Measurements from ENCODE around the gene NCBP2L. TPM values are rescaled to one million over a fixed set of nuclear protein-coding genes. Genes with fewer than 3 reads are reported as not detected.
A peak's percentile ranks its signal among the peaks of the same experiment; 100 is the strongest.

Gene NCBP2L
- not detected for total RNA-seq

DNA sequence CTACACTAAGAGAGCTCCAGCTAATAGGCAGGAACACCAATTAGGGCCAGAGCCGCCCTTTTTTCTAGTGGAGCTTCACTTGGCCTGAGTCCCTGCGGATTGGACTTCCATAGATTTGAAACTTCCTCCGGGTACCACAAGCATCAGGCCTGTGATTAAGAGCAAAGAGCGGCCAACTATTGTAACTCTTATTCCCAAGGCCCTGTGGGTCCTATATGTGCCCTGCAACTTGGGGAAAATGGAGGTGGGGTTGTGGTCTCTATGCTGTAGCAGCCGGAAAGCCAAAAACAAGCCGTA, at the start of gene NCBP2L:
Gene NCBP2L, plus strand, starts transcription at position 198 of the 297 bp plus-strand sequence. CDS start 16,488 bp downstream, outside the sequence.
- ChIA-PET POLR2A (interaction anchor here (0.7 to 1.0 kb wide), 4 partner anchors 104 to 345 kb away, joined by 3 to 4 read pairs (median 3); partner anchors contain the start of gene PRPS1), CTCF (interaction anchor here (0.6 to 6.8 kb wide), 25 partner anchors 10 to 838 kb away, joined by 3 to 149 read pairs (median 4); partner anchors contain the start of genes MID2 and PRPS1)
- Mint-ChIP-seq H3K27ac (peak within 1 kb of the TSS; percentile 86), H3K4me3 (peak within 1 kb of the TSS; percentile 77), H3K27me3 (no peaks in the 10 kb centered on the region), H3K4me1 (peaks cover 12% of the 10 kb centered on the region), H3K36me3 (ENCODE audit: low read depth) (no peaks in the 10 kb centered on the region), H3K9me3 (ENCODE audit: low read depth) (no peaks in the 10 kb centered on the region)
- intact Hi-C loops (cut with DNase I, micrococcal nuclease), result loop anchor here (1.0 to 10.0 kb wide), 15 partner anchors 35 to 883 kb away; partner anchors contain the start of genes MORC4 (in 1 of the 2) and RBM41 (in 1 of the 2)
- ATAC-seq (no peak), DNase-seq (no peak)

DNA sequence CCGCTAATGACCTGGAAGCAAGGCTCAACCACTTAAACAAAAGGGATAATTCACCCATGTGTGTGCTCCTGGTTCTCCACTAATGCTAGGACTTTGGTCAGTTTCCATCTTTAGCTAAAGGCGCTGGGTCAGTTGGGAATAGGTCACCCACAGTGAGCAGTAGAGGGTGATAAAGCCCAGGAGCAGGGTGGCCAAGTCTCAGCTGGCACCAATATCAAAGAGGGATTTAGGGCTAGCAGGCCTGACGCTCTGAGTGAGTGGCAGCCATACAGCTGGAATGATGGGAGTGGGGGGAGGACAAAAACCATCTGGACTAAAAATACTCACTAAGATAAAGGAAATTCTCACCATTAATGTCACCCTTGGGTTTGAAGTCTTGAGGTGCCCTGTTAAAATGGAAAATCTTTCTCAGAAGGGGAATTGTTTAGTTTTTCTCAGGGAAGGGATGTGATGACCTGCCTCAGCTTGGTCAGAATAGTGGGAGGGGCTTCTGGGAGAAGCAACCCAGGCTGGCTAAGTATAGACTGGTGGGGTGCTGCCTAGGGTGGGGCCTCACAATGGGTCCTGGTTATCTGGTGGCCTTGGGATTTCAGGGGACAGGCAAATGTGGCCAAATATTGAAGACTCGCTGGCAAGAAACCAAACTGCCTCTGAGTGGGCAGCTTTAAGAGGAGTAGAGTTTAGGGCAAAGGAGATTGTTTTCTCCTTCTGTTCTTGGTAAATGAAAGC, 49.0 kb upstream of the NCBP2L start:
- Mint-ChIP-seq H3K27me3 (no peaks in the 10 kb centered on the region), H3K36me3 (ENCODE audit: low read depth) (no peaks in the 10 kb centered on the region), H3K4me3 (no peak overlapping the region), H3K4me1 (peaks cover 9% of the 10 kb centered on the region), H3K27ac (no peak overlapping the region), H3K9me3 (ENCODE audit: low read depth) (no peaks in the 10 kb centered on the region)
- DNase-seq (no peak), ATAC-seq (no peak)
- ChIA-PET POLR2A (interaction anchor here (0.5 kb wide), 1 partner anchor 37 kb away, joined by 7 read pairs; no protein-coding TSS in a partner anchor), CTCF (interaction anchor here (1.2 to 1.7 kb wide), 4 partner anchors 8 to 69 kb away, joined by 4 to 6 read pairs (median 5); no protein-coding TSS in a partner anchor)
- intact Hi-C loops (cut with DNase I, micrococcal nuclease), result no loop called here

DNA sequence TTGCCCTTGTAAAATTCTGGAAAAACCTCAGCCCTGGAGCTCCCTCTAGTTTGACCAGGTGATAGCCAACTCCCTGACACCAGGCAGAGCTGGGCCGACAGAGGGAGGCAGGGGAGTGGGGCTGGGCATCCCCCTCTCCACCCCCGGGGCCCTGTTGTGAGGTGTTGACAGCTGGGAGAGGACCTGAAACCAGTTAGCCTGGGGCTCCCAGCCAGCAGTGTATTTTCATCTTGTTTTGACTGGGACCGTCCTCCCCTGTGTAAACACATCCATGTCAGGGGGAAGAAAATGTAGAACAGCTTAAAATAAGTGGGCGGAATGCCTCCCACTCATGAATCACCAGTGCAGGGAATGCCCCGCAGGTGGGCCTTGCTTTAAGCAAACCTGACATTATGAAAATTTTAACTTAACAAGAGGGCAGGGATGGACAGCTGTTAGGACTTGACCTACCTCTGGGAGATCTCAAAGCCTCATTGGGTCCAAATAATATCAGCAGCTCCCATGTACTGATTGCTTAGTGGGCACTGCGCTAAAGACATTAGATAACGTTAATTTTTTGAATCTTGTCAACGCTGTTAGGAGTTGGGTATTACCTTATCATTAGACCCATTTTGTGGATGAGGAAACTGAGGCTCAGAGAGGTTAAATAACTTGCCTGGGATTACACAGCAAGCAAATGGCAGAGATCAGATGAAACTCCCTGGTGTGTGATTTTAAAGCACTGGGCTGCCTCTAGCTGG, 47.8 kb upstream of the NCBP2L start:
- ChIA-PET POLR2A (no interaction called here), CTCF (interaction anchor here (0.8 to 1.7 kb wide), 6 partner anchors 9 to 72 kb away, joined by 3 to 6 read pairs (median 4); partner anchors contain the start of gene NCBP2L)

DNA sequence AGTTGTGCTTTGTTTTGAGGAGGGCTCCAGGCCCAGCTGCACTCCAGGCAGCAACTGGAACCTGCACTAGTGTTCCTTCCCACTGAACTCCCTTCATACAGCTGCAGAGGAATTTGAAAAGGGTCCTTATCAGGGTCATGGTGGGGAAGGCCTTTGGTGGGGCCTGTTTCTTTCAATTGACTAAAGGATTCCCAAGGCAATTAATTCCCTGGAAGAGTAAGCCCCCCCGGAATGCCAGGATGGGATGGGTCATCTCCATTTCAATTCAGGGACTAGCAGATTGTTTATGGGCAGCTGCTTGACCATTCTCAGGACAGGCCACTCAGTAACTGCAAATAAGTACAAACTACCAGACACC, 47.3 kb upstream of the NCBP2L start:
- Mint-ChIP-seq H3K4me1 (peaks cover 9% of the 10 kb centered on the region), H3K27ac (peak overlapping the region; percentile 13), H3K4me3 (no peak overlapping the region), H3K27me3 (no peaks in the 10 kb centered on the region), H3K36me3 (ENCODE audit: low read depth) (no peaks in the 10 kb centered on the region), H3K9me3 (ENCODE audit: low read depth) (no peaks in the 10 kb centered on the region)
- ChIA-PET CTCF (interaction anchor here (0.9 to 1.7 kb wide), 4 partner anchors 9 to 47 kb away, joined by 3 to 6 read pairs (median 4); partner anchors contain the start of gene NCBP2L), POLR2A (no interaction called here)
- DNase-seq (no peak), ATAC-seq (no peak)
- intact Hi-C loops (cut with DNase I, micrococcal nuclease), result no loop called here

More for the DNA sequence above, 47.8 kb upstream of the NCBP2L start:
- H3K36me3 Mint-ChIP-seq (ENCODE audit: low read depth), result no peaks in the 10 kb centered on the region
- no peaks in the 10 kb centered on the region for H3K9me3 Mint-ChIP-seq (ENCODE audit: low read depth)
- peak overlapping the region; percentile 13 for H3K27ac Mint-ChIP-seq
- DNase-seq (peak; percentile 35), ATAC-seq (peak; percentile 79)
- H3K27me3 Mint-ChIP-seq, result no peaks in the 10 kb centered on the region
- H3K4me3 Mint-ChIP-seq, result no peak overlapping the region
- intact Hi-C loops (cut with DNase I, micrococcal nuclease), result no loop called here
- peaks cover 9% of the 10 kb centered on the region for H3K4me1 Mint-ChIP-seq

DNA sequence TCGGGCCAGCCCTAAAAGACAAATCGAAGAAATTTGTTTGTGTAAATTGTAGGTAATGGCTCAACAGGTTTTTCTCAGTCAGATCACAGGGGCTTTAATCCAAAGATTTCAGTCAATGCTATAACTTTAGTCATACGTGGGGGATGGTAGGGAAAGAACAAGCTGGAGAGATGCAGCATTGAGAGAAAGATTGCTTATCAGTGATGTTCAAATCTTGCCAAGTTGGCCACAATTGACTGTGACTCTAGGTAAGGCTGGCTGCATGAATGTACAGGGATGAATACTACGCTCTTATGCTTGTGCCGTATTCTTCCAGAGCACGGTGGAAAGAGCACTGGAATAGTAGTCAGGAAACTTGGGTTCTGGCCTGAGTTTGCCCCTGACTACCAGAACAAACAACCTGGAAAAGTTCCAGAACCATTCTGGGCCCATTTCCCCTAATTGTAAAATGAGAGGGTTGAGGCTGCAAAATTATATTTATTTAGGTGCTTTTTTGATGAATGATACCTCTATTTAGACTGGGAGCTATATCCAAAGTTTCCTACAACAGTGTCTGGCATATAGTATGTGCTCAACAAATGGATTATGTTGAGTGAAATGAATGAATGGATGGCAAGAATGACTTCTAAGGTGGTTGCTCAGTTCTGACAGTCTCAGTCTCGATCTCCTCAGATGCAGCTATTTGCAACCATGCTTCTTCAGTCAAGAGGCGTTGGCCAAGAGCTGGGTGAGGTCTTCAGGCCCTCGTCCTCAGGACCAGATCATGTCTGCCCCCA, 46.4 kb upstream of the NCBP2L start:
- DNase-seq (no peak), ATAC-seq (no peak)
- intact Hi-C loops (cut with DNase I, micrococcal nuclease), result no loop called here
- Mint-ChIP-seq H3K36me3 (ENCODE audit: low read depth) (no peaks in the 10 kb centered on the region), H3K27ac (no peak overlapping the region), H3K27me3 (no peaks in the 10 kb centered on the region), H3K4me1 (peaks cover 9% of the 10 kb centered on the region), H3K4me3 (no peak overlapping the region), H3K9me3 (ENCODE audit: low read depth) (no peaks in the 10 kb centered on the region)
- POLR2A ChIA-PET, result no interaction called here
- CTCF ChIA-PET, result interaction anchor here (0.9 to 1.3 kb wide), 2 partner anchors 10 to 13 kb away, joined by 4 to 5 read pairs; no protein-coding TSS in a partner anchor

DNA sequence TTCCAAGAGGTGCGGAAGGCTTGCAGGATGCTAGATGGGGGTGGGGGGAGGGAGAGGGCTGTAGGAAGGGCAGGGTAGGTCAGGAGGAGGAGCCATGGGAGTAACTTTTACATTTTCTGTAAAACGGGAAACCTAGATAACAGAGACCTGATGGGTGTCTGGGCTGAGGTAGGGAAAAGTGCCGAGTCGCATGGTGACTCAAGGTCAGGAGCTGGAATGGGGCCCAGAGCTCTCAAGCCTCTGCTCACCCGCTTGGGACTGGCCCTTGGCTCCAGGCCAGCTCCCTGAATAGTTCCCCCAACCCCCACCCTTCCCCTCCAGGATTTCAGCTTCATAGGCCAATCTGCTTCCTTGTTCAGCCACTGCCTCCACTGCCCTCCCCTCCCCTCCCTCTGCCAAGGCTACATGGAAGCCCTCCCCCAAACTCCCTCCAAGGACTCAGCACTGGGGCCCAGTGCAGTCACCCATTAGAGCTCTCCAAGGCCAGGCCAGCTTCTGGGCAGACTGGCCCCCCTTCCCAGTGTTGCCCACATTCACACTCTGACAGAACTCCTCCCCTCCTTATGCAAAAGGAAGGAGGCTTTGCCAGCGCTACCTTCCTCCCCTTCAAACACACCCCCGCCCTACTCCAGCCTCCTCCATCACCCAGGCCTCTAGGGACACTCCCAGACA, 45.6 kb upstream of the NCBP2L start:
- intact Hi-C loops (cut with DNase I, micrococcal nuclease), result no loop called here
- H3K9me3 Mint-ChIP-seq (ENCODE audit: low read depth), result no peaks in the 10 kb centered on the region
- peaks cover 9% of the 10 kb centered on the region for H3K4me1 Mint-ChIP-seq
- DNase-seq, result no peak
- ChIA-PET CTCF (interaction anchor here (0.9 to 1.3 kb wide), 2 partner anchors 10 to 14 kb away, joined by 4 to 5 read pairs; no protein-coding TSS in a partner anchor), POLR2A (no interaction called here)
- no peak overlapping the region for H3K4me3 Mint-ChIP-seq
- H3K27me3 Mint-ChIP-seq, result no peaks in the 10 kb centered on the region
- no peak for ATAC-seq
- no peaks in the 10 kb centered on the region for H3K36me3 Mint-ChIP-seq (ENCODE audit: low read depth)
- H3K27ac Mint-ChIP-seq, result no peak overlapping the region

DNA sequence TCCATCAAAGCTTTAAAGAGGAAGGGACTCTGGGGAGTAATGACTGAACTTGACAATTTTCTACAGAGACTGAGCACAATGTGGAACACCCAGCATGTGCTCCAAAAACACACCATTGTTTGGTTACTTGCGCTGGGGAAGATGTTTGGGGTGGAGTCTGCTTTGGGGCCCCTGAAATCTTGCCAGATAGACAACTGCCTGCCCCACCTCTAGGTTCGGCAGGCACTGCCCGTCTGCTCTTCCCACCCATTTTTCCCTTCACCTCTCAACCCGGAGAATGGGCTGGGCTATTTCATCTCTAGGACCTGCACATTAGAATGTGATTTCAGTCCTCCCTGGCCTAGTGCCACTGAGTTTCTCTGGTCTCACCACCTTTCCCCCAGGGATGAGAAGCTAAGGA, 43.8 kb upstream of the NCBP2L start:
- DNase-seq (no peak), ATAC-seq (no peak)
- intact Hi-C loops (cut with DNase I, micrococcal nuclease), result no loop called here
- no peaks in the 10 kb centered on the region for H3K36me3 Mint-ChIP-seq (ENCODE audit: low read depth)
- no peak overlapping the region for H3K4me3 Mint-ChIP-seq
- peaks cover 9% of the 10 kb centered on the region for H3K4me1 Mint-ChIP-seq
- H3K9me3 Mint-ChIP-seq (ENCODE audit: low read depth), result no peaks in the 10 kb centered on the region
- H3K27ac Mint-ChIP-seq, result no peak overlapping the region
- ChIA-PET POLR2A (no interaction called here), CTCF (interaction anchor here (0.9 kb wide), 1 partner anchor 9 kb away, joined by 3 read pairs; no protein-coding TSS in a partner anchor)
- no peaks in the 10 kb centered on the region for H3K27me3 Mint-ChIP-seq

DNA sequence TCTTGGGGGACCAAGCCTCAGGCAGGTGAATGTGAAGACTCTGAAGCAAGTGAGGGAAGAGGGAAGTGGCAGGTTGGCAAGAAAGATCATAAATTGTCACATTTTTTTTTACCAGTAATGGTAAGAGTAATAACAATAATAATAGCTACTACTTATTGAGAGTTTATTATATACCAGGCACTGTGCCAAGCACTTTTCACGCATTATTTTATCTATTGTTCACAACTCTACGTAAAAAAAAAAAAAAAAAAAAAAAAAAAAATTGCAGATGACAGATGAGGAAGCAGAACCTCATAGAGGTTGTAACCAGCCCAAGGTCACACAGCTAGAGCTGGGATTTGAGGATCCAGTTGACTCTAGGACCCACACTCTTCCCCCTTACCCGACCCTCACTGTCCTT, 42.9 kb upstream of the NCBP2L start:
- ATAC-seq (no peak), DNase-seq (no peak)
- intact Hi-C loops (cut with DNase I, micrococcal nuclease), result no loop called here
- ChIA-PET CTCF (interaction anchor here (1.5 kb wide), 1 partner anchor 77 kb away, joined by 4 read pairs; no protein-coding TSS in a partner anchor), POLR2A (no interaction called here)
- Mint-ChIP-seq H3K4me1 (peaks cover 9% of the 10 kb centered on the region), H3K27me3 (no peaks in the 10 kb centered on the region), H3K36me3 (ENCODE audit: low read depth) (no peaks in the 10 kb centered on the region), H3K4me3 (no peak overlapping the region), H3K27ac (no peak overlapping the region), H3K9me3 (ENCODE audit: low read depth) (no peaks in the 10 kb centered on the region)

DNA sequence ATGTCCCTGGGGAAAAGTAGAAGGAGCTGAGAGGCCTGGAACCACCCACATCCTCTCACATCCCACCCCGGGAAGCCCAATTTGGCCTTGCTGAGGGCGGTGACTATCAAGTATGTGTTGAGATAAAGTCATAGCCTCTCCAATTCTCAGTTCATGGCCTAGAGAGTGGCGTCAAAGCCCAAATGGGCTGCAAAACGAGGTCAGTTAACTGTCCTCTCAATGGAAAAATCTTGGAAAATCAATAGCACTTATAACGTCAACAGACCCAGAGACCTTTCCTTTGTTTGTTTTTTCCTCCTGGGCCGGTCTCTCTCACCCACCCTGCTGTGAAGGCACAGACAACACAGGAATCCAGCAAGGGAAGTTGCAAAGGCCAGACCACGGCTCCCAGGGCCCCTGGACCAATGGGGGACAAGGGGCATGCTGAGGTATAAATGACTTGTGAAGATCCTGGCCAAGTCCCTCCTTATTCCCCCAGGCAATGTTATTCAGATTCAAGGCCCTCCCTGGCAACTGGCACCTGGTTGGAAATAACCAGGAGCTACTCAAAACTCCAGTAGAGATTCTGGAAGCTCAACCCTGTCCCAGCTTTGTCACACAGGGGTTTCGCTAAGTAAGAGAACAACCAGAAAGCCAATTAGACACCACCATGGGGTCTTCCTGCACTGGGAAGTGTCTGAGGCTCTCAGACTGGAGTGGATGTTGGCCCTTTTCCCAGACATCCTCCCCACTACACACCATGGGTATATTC, 40.6 kb upstream of the NCBP2L start:
- no peaks in the 10 kb centered on the region for H3K9me3 Mint-ChIP-seq (ENCODE audit: low read depth)
- no peak for ATAC-seq
- H3K4me3 Mint-ChIP-seq, result no peak overlapping the region
- ChIA-PET CTCF (no interaction called here), POLR2A (no interaction called here)
- H3K27ac Mint-ChIP-seq, result no peak overlapping the region
- no peaks in the 10 kb centered on the region for H3K27me3 Mint-ChIP-seq
- DNase-seq, result no peak
- intact Hi-C loops (cut with DNase I, micrococcal nuclease), result no loop called here
- H3K36me3 Mint-ChIP-seq (ENCODE audit: low read depth), result no peaks in the 10 kb centered on the region
- peaks cover 28% of the 10 kb centered on the region for H3K4me1 Mint-ChIP-seq

DNA sequence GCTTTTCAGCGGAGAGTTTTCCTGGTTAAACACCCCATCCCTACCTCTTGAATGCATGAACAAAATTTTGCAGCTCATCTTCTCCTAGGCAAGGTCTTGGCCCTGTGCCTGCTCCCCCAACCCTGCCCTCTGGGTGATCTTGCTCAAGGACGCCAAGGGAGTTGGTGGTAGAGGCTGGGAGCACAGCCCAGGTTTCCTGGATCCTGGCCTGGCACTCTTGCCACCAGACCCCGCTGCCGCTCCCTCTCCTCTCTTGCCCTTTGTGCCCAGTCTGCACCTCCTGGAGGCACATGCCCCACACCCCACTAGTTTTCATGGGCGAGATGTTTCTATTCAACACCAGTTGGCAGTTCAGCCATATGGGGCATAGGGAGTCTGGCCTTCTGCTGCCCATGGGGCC, 39.3 kb upstream of the NCBP2L start:
- no peaks in the 10 kb centered on the region for H3K9me3 Mint-ChIP-seq (ENCODE audit: low read depth)
- H3K4me1 Mint-ChIP-seq, result peaks cover 36% of the 10 kb centered on the region
- intact Hi-C loops (cut with DNase I, micrococcal nuclease), result no loop called here
- ChIA-PET POLR2A (no interaction called here), CTCF (no interaction called here)
- H3K27me3 Mint-ChIP-seq, result no peaks in the 10 kb centered on the region
- no peak overlapping the region for H3K4me3 Mint-ChIP-seq
- ATAC-seq (no peak), DNase-seq (no peak)
- no peak overlapping the region for H3K27ac Mint-ChIP-seq
- H3K36me3 Mint-ChIP-seq (ENCODE audit: low read depth), result no peaks in the 10 kb centered on the region

All from activated CD4-positive, alpha-beta T cell treated with anti-CD3 and anti-CD28 coated beads for 36 hours (primary cell).